ENCODE data around the gene MGMT.

DNA sequence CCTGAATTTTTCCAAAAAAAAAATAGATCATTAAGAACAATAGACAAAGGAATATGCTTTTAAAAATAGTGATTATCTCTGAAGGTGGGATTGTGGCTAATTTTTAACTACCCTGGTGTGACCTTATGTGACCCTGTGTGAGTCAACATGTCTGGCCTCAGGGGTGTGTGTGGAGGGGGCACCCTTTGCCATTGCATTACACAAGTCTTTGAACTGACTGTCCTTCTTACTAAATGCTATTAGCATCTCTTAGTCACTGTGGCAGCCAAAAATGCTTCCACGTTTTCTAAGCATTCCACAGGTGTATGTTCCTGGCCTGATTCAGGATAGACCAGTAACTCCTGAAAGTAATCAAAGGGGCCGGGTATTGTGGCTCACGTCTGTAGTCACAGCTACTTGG, 175.4 kb downstream of the MGMT start:
- TF ChIP-seq, protein P1, sequence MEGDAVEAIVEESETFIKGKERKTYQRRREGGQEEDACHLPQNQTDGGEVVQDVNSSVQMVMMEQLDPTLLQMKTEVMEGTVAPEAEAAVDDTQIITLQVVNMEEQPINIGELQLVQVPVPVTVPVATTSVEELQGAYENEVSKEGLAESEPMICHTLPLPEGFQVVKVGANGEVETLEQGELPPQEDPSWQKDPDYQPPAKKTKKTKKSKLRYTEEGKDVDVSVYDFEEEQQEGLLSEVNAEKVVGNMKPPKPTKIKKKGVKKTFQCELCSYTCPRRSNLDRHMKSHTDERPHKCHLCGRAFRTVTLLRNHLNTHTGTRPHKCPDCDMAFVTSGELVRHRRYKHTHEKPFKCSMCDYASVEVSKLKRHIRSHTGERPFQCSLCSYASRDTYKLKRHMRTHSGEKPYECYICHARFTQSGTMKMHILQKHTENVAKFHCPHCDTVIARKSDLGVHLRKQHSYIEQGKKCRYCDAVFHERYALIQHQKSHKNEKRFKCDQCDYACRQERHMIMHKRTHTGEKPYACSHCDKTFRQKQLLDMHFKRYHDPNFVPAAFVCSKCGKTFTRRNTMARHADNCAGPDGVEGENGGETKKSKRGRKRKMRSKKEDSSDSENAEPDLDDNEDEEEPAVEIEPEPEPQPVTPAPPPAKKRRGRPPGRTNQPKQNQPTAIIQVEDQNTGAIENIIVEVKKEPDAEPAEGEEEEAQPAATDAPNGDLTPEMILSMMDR (IDR thresholded peaks at IDR 0.05; ENCODE audit: extremely low read depth in 1 of 2, insufficient read depth in 1 of 2, low read depth in 1 of 2, low read length in 2 of 2): no peak
- TF ChIP-seq POLR2A (IDR thresholded peaks at IDR 0.05; ENCODE audit: low read depth, low read length) (no peak), MYC (IDR thresholded peaks at IDR 0.05; ENCODE audit: low read depth, low read length) (no peak), EZH2 (IDR thresholded peaks at IDR 0.05; ENCODE audit: borderline replicate concordance, low read depth, low read length, severe bottlenecking) (no peak), POLR2AphosphoS5 (IDR thresholded peaks at IDR 0.05; ENCODE audit: insufficient read depth, low read depth, low read length) (no peak), JUN (IDR thresholded peaks at IDR 0.05; ENCODE audit: borderline replicate concordance, insufficient read depth, insufficient read length, low read depth) (no peak), FOS (IDR thresholded peaks at IDR 0.05; ENCODE audit: borderline replicate concordance, insufficient read depth, low read length) (no peak)
- TF ChIP-seq, protein P2, sequence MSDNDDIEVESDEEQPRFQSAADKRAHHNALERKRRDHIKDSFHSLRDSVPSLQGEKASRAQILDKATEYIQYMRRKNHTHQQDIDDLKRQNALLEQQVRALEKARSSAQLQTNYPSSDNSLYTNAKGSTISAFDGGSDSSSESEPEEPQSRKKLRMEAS (IDR thresholded peaks at IDR 0.05; ENCODE audit: insufficient read depth, insufficient read length): no peak
